Esophagus muscularis mucosa (tissue), 4 donors: ENCODE measurements around the gene CDH20. TPM values are rescaled to one million over a fixed set of nuclear protein-coding genes. Genes with fewer than 3 reads are reported as not detected.

Experiments used
- DNase-seq: peaks from one replicate; pipeline ENCODE4 v3.0.0-alpha.2; 2017; ENCODE audit errors: extremely low spot score
- H3K27ac ChIP-seq, 4 donors: fragments of 200-600 bp; sonication (generic); replicated peaks in 1 of 4; 1 replicate in 3 of 4; 2 replicates in 1 of 4; pipeline ENCODE4 v1.5.1; 2016 to 2019; ENCODE audit warnings: mild to moderate bottlenecking in 1 of 4
- H3K27me3 ChIP-seq, 4 donors: fragments of 200-600 bp; sonication (generic); one replicate each; pipeline versions ENCODE4 v1.5.1 to v1.6.0; 2016 to 2019
- H3K36me3 ChIP-seq, 4 donors: fragments of 200-600 bp; sonication (generic); one replicate each; pipeline ENCODE4 v1.5.1; 2016 to 2019
- H3K4me1 ChIP-seq, 4 donors: fragments of 200-600 bp; sonication (generic); one replicate each; pipeline ENCODE4 v1.5.1; 2016 to 2019
- H3K4me3 ChIP-seq, 4 donors: fragments of 200-600 bp; sonication (generic); 1 replicate in 2 of 4; 2 replicates in 2 of 4; pipeline ENCODE4 v1.5.1; 2016 to 2019; ENCODE audit warnings: mild to moderate bottlenecking in 4 of 4, moderate library complexity in 1 of 4
- H3K9me3 ChIP-seq, 4 donors: fragments of 200-600 bp; sonication (generic); 1 replicate in 3 of 4; 2 replicates in 1 of 4; pipeline ENCODE4 v1.5.1; 2016 to 2019
- CTCF ChIP-seq, 3 experiments: fragments of 200-600 bp in 2 of 3; fragments of 450-650 bp in 1 of 3; sonication (generic) in 2 of 3; IDR thresholded peaks; one replicate each; pipeline ENCODE4 v1.5.1; 2017 to 2019; ENCODE audit warnings: antibody characterized with exemption in 3 of 3, mild to moderate bottlenecking in 2 of 3, moderate library complexity in 1 of 3
- EP300 ChIP-seq: sonication (generic); formaldehyde crosslinking; IDR thresholded peaks from one replicate; pipeline ENCODE4 v1.6.1; 2017; ENCODE audit warnings: antibody characterized with exemption
- POLR2A ChIP-seq: fragments of 450-650 bp; IDR thresholded peaks from one replicate; pipeline ENCODE4 v1.6.1; 2017; ENCODE audit warnings: antibody characterized with exemption, moderate library complexity, mild to moderate bottlenecking, low read depth
- POLR2AphosphoS5 ChIP-seq, 2 donors: sonication (generic); formaldehyde crosslinking; IDR thresholded peaks; one replicate each; pipeline ENCODE4 v1.6.1; 2017; ENCODE audit warnings: antibody characterized with exemption in 2 of 2
- WGBS: methylation state at CpG from one replicate; pipeline ENCODE4 v1.1.5; 2018; 5-methylcytosine and 5-hydroxymethylcytosine counted together
- intact Hi-C: fragments of 100-400 bp; cut with DNase I; formaldehyde crosslinking; loops from one replicate; pipeline ENCODE4 v1.15.1; 2023
- total RNA-seq, 4 donors: library from RNA; depleted of rRNA; stranded (reverse); fragments of >200 nt; gene quantifications; one replicate each; pipeline versions ENCODE4 v1.1.0 to v1.2.1, GENCODE V29; 2016

Gene CDH20
- total RNA-seq, 4 donors from 2014 or later: 0.06 to 0.99 (median 0.27) TPM

- WGBS: 68% methylated on average over 6 of the region's 6 CpGs
- no peak for DNase-seq
- no peaks in the 10 kb centered on the region for H3K4me1 ChIP-seq
- H3K4me3 ChIP-seq: no peak overlapping the region
- no peak overlapping the region for H3K27ac ChIP-seq
- peaks cover 0 to 6% (median 0%) of the 10 kb centered on the region in 4 donors for H3K27me3 ChIP-seq
- H3K36me3 ChIP-seq: no peaks in the 10 kb centered on the region
- TF ChIP-seq POLR2A: no peak
- TF ChIP-seq EP300: no peak
- no peak for TF ChIP-seq POLR2AphosphoS5 (IDR thresholded peaks at IDR 0.05)
- no peak for TF ChIP-seq CTCF (IDR thresholded peaks at IDR 0.05)
- intact Hi-C loops: no loop called here
- H3K9me3 ChIP-seq: no peaks in the 10 kb centered on the region
These were observed 198.0 kb downstream of the CDH20 start for GRCh38 chr18:61531182-61531581.

DNA sequence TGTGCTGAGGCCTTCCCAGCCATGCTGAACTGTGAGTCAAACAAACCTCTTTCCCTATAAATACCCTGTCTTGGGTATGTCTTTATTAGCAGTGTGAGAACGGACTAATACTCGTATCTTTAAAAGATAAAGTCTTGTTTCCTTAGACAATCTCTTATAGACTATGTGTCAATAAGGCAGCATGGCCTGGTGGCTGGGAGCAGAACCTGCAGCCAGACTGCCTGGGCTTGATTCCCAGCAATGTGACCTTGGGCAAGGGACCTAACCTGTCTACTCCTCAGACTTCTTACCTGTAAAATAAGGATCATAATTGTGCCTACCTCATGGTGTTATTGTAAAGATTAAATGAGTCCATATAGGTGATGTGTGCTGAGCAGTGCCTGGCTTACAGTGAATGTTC, 198.7 kb downstream of the CDH20 start:
- H3K4me3 ChIP-seq: no peak overlapping the region
- WGBS: 71% methylated on average over 2 of the region's 2 CpGs
- H3K27me3 ChIP-seq: peaks cover 0 to 6% (median 0%) of the 10 kb centered on the region in 4 donors
- no peaks in the 10 kb centered on the region for H3K4me1 ChIP-seq
- H3K27ac ChIP-seq: no peak overlapping the region
- no peak for DNase-seq
- no peaks in the 10 kb centered on the region for H3K9me3 ChIP-seq
- TF ChIP-seq POLR2A: no peak
- TF ChIP-seq CTCF (IDR thresholded peaks at IDR 0.05): no peak
- no peak for TF ChIP-seq POLR2AphosphoS5 (IDR thresholded peaks at IDR 0.05)
- TF ChIP-seq EP300: no peak
- no peaks in the 10 kb centered on the region for H3K36me3 ChIP-seq
- intact Hi-C loops: no loop called here

DNA sequence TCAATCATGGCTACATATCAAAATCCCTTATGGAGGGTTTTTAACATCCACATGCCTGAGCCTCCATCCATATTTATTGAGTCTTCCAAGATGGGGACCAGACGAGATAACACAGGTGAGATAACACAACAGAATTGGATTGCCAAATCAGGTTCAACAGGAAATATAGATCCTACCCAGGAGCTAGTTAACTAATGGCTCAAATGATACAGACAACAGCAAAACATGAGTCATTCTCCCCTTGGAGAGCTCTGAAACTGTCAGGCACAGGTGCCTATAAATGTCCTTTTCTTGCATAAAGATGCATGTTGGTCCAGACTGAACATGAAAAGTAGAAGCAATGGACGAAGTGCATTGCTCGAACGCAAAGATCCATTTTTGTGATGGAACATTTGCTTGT, 202.2 kb downstream of the CDH20 start:
- Histone ChIP-seq H3K4me3 (no peak overlapping the region), H3K36me3 (no peaks in the 10 kb centered on the region), H3K27ac (no peak overlapping the region), H3K9me3 (no peaks in the 10 kb centered on the region), H3K4me1 (no peaks in the 10 kb centered on the region), H3K27me3 (peaks cover 0 to 6% (median 0%) of the 10 kb centered on the region in 4 donors)
- WGBS: 95% methylated on average over 4 of the region's 4 CpGs
- TF ChIP-seq CTCF (IDR thresholded peaks at IDR 0.05): no peak
- no peak for TF ChIP-seq EP300
- no peak for TF ChIP-seq POLR2AphosphoS5 (IDR thresholded peaks at IDR 0.05)
- no peak for TF ChIP-seq POLR2A
- DNase-seq: no peak
- intact Hi-C loops: no loop called here

DNA sequence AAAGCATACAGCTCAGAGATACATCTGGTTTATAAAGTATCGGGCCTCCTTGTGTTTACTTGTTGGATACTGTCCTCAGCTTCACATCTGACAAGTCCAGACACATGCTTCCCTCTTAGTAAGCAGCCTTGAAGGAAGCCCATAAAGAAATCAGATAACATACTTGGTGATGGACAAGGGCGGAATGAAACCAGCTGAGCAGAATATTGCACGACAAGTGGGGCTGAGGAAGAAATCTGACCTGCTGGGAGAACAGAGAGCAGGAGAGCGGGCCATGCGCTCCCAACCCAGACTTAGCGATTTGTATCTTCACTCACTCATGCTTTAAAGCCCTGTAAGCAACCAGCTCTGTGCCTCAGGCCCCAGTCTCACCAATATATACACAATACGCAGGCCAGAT, 208.4 kb downstream of the CDH20 start:
- TF ChIP-seq POLR2AphosphoS5 (IDR thresholded peaks at IDR 0.05) (no peak), POLR2A (no peak), EP300 (no peak), CTCF (IDR thresholded peaks at IDR 0.05) (no peak)
- no peaks in the 10 kb centered on the region for H3K27me3 ChIP-seq
- DNase-seq: no peak
- no peaks in the 10 kb centered on the region for H3K36me3 ChIP-seq
- peaks cover 0 to 6% (median 0%) of the 10 kb centered on the region in 4 donors for H3K4me1 ChIP-seq
- no peak overlapping the region for H3K4me3 ChIP-seq
- 73% methylated on average over 7 of the region's 7 CpGs for WGBS
- no peak overlapping the region for H3K27ac ChIP-seq
- intact Hi-C loops: no loop called here
- no peaks in the 10 kb centered on the region for H3K9me3 ChIP-seq

- intact Hi-C loops: no loop called here
- DNase-seq: no peak
- Histone ChIP-seq H3K4me1 (peaks cover 0 to 6% (median 0%) of the 10 kb centered on the region in 4 donors), H3K27me3 (no peaks in the 10 kb centered on the region), H3K36me3 (no peaks in the 10 kb centered on the region), H3K9me3 (no peaks in the 10 kb centered on the region), H3K27ac (no peak overlapping the region), H3K4me3 (no peak overlapping the region)
- TF ChIP-seq POLR2A (no peak), EP300 (no peak), CTCF (IDR thresholded peaks at IDR 0.05) (no peak), POLR2AphosphoS5 (IDR thresholded peaks at IDR 0.05) (no peak)
- WGBS: 73% methylated on average over 2 of the region's 2 CpGs
These were observed 209.4 kb downstream of the CDH20 start for GRCh38 chr18:61542596-61542995.
